Cardiac atrium fibroblast (primary cell): Measurements from ENCODE around the gene PRKCG. TPM values are rescaled to one million over a fixed set of nuclear protein-coding genes. Genes with fewer than 3 reads are reported as not detected.

Source experiments
- total RNA-seq: library from RNA; depleted of rRNA; stranded (reverse); fragments of >200 nt; gene quantifications from 2 replicates; pipeline ENCODE4 v1.2.3, GENCODE V29; 2015

PRKCG gene
- 0.49 TPM in 1 of 2 replicates, not detected in the other for total RNA-seq

DNA sequence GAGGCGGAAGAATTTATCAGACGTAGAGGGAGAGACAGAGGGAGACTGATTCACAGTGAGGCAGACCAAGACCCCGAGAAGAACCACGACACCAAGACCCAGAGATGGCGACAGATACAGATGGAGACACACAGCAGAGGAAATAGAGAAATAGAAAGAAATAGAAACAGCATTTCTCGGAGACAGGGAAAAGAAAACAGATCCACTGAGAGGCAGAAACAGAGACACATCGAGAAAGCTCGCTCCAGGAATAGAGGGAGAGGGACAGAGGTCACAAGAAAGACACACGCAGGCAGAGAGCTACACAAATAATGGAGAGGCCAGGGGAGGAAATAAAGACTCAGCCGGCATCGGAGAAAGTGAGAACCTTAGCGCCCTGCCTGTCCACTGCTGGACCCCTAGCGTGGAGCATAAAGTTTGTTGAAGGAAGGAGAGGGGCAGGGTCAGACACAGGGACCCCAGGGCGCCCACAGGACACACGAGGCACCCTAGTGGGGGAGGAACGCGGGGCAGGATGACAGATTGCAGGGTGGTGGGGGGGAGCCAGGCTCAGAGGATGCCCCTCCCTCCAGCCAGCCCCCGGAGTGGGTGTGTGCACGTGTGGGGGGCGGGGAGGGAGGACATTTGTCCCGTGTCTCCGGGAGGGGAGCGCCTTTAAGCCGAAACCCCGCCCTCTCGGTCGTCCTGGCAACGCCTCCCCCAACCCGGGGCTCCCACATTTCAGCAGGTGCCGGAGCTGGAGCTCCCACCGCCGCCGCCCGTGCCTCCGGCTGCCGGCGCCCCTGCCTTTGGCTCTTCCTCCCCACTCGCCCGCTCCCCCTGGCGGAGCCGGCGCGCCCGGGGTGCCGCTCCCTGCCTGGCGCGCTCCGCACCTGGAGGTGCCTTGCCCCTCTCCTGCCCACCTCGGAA is at the start of gene PRKCG:
PRKCG (plus strand) TSS at position 716 of the 909 bp plus-strand sequence. CDS start 298 bp downstream, outside the sequence.

DNA sequence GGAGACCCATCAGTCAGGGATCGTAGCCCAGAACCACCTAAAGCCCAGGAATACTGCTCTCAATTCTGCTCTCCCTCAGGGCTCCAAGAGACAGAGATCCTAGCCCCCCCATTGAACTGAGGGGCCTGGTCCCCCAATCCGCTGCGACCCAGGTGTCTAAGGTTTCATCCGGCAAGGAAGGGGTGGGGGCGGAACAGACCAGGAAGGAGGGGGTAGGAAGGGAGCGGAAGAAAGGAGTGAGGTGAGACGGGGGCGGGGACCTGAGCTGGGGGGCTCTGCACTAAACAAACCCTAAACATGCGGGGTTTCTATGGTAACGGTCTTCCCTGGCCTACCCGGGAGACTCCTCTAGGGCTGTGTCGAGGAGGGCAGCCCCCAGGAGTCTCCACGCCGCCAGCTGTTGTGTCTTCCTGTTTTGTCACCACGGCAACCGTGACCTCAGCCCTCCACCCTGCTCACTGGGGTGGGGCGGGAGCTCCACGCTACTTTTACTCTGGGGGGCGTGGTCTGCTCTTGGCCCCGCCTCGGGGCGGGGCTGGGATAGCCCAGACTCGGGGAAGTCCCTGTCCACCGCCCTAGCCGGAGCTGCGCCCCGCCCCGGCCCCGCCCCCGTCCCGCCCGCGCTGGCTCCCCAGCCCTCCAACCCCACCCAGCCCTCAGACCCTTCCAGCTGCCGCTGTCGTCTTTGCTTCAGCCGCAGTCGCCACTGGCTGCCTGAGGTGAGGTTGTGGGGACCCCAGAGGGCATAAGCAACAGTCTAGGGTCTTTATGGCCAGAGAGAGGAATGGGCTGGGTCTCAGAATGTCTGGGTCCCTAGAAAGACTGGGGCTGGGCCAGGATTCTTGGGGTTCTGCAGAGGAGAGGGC is 14.5 kb upstream of the PRKCG start, which contains the start of gene MYADM:
MYADM (plus strand) TSS at position 659 of the 866 bp plus-strand sequence. CDS start 5,647 bp downstream, outside the sequence.

DNA sequence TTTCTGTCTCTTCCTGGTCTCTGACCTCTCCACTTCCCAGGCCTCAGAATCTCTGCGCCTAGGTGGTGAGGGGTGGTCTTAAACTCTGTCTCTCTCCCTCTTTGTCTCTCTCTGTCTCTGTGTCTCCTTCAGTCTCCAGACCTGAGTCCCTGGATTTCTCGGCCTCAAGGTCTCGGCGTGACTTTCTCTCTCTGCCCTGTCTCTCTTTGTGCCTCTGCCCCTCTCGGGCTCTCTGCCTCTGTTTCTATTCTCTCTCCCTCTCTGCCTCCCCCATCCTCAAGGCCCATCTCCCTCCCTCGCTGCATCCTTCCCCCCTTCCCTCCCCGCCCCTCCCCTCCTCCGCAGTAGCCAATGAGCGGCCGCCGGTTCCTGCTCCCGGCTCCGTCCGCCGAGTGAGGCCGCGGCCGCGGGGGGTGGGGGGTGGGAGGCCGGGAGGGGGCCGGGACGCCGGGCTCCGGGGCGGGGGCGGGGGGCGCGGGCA is 27.0 kb downstream of the PRKCG start, which contains the start of gene CACNG7:
CACNG7 (plus strand) TSS at position 344 of the 481 bp plus-strand sequence. CDS start 3,554 bp downstream, outside the sequence.

Other genes starting within 250 kb of the PRKCG start
- gene NLRP12, start 57.9 kb upstream of the PRKCG start, total RNA-seq: 0.32 TPM in 1 of 2 replicates, not detected in the other
- gene MYADM, start 14.3 kb upstream of the PRKCG start, total RNA-seq: 107 and 148 TPM in 2 replicates
- gene CACNG7, start 27.1 kb downstream of the PRKCG start, total RNA-seq: 6.3 and 11.3 TPM in 2 replicates
- gene CACNG8, start 80.7 kb downstream of the PRKCG start, total RNA-seq: 0.72 and 0.97 TPM in 2 replicates
- gene CACNG6, start 109.4 kb downstream of the PRKCG start, total RNA-seq: 0.16 and 0.72 TPM in 2 replicates
- not detected in 2 replicates for gene VSTM1, start 181.7 kb downstream of the PRKCG start, total RNA-seq
- not detected in 2 replicates for gene TARM1, start 199.2 kb downstream of the PRKCG start, total RNA-seq
- 0.49 and 2.0 TPM in 2 replicates for gene OSCAR, start 218.6 kb downstream of the PRKCG start, total RNA-seq
- gene NDUFA3, start 220.7 kb downstream of the PRKCG start, total RNA-seq: 13.4 and 40.8 TPM in 2 replicates
- gene TFPT, start 233.5 kb downstream of the PRKCG start, total RNA-seq: 13.9 and 22.2 TPM in 2 replicates
- gene PRPF31, start 233.6 kb downstream of the PRKCG start, total RNA-seq: 50.2 and 52.7 TPM in 2 replicates